GM12873 (cell line): ENCODE data around the gene SECISBP2L.

Source experiments
- CTCF ChIP-seq: IDR thresholded peaks from 2 replicates; pipeline ENCODE4 v1.5.1; 2012; ENCODE audit warnings: low read depth, mild to moderate bottlenecking, moderate library complexity, low read length, control low read depth; ENCODE audit not compliant: insufficient read depth; ENCODE audit errors: missing control alignments

Gene SECISBP2L

GRCh38 chr15:49047456-49047855 is 1.2 kb upstream of the SECISBP2L start:
- no peak for TF ChIP-seq CTCF

- no peak for TF ChIP-seq CTCF
Observed at GRCh38 chr15:49045751-49046219, 461 bp downstream of the SECISBP2L start.

- TF ChIP-seq CTCF, result no peak
Observed at GRCh38 chr15:49044766-49045606, 1.3 kb downstream of the SECISBP2L start.

DNA sequence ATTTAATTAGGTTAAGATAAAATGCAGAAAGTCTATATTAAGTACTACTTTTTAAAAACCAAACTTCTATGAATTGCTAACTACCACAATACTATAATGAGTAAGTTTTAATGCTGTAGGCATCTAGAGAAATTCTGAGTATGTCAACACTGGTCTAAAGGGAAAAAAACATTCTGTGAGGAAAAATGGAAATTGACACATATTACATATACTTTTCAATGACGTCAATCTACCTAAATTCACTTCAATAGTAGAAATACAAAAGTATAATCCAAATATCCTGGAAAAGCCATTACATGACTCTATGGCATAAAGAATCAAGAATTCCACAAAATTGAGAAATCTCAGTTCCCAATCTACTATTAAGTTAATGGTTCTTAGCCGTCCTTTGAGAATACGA is 2.2 kb downstream of the SECISBP2L start:
- no peak for TF ChIP-seq CTCF

- TF ChIP-seq CTCF, result no peak
Observed at GRCh38 chr15:49042165-49042564, 4.1 kb downstream of the SECISBP2L start.

DNA sequence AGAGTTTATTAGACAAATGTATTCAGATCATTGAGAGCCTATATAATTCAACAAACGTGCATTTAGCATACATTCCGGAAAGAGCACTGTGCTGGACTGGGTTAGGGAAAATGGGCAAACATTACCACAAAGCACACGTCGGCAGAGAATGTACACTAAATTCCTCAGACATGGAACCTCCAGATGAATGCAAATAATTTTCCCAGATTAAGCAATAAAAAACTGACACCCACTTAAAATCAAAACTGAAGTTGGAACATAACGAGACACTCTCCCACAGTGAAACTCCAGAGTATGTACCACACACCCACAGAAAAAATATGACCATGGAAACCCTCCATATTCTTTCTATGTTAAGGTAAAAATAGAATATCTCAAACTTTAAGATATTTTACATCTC is 4.8 kb downstream of the SECISBP2L start:
- TF ChIP-seq CTCF, result no peak

- TF ChIP-seq CTCF, result no peak
Observed at GRCh38 chr15:49040151-49040550, 6.1 kb downstream of the SECISBP2L start.
